Glomerular visceral epithelial cell (primary cell): Measurements from ENCODE around the gene MVB12B.

ENCODE experiments used
- DNase-seq: peaks from one replicate; pipeline ENCODE4 v3.0.0-alpha.2; 2016; ENCODE audit errors: extremely low spot score

Gene MVB12B

DNA sequence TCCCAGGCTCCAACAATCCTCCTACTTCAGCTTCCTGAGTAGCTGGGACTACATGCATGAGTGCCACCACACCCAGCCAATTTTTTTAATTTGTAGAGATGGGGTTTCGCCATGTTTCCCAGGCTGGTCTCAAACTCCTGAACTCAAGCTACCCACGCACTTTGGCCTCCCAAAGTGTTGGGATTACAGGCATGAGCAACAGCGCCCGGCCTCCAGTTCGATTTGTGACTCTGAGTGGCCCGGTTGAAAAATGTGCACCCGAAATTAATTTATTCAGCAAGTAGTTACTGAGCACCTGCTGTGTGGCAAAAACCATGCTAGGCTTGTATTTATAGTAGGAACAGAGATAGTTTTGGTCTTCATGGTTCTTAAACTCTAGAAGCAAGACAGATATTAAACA, 58.3 kb downstream of the MVB12B start:
- no peak for DNase-seq

DNA sequence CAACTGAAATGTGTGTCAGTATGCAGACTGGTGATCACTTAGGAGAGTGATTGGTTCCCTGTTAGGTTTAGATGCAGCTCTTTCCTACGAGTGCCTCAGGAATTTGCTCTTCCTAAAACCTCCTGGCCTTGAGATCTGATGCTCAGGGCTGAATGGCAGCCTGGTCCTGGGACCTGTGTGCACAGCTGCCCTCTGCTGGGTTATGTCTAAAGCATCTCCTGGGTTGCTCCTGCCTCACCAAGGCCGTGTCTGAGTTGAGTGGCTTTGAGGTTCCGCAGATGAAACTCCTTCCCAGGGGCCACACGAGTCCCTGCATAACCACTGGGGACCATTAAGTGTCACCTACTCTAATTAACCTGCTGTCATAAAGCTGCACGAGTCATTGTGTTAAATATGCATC, 59.5 kb downstream of the MVB12B start:
- DNase-seq, result no peak

DNA sequence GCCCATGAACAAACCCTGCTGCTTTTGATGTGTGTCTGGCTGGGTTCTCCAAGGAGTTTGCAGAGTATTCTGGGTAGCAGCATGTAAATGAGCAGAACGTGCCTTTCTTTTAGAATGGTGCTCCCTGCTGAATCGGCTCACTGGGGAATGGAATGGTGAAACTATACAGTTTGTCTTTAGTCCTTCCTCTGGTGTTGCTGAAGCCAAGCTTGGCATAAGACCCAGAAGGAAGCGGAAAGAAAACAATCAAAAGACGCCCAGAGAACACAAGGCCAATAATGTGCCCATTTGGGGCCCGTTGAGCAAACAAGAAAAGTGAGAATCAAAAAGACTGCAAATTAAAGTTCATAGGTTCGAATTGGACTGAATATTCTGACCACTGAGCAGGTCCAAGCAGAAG, 60.1 kb downstream of the MVB12B start:
- DNase-seq, result no peak

DNA sequence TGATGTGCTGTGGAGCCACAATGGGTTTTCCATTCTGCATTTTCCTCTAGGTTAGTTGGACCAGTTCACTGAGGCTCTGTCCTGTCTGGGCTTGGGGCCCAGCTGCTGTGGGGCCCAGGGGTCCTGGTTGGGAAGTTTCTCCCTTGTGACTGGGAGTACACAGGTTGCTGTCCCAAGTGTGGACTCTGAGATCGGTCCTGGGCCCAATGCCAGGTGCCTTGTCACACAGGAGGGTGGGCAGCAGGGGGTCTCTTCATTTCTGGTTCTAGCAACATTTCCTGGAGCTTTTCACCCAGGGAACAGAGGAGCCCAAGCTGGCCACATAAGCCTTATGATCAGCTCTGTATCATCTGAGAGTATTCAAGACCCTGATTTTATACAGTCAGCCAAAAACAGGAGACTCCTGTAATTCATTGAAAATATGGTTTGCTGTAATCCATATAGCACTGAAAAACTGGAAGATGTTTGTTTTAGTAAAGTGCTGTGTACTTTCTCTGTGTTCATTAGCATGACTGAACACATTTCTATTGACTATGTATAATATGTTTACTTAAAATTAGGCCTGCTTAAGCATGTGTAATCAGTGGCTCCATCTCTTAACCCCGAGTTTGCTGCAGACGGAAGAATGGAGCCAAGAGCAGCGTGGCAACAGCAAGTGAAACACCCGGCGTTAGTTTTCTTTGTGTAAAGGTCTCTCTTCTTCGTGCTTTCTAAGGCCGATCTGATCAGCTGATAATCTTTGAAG, 62.5 kb downstream of the MVB12B start:
- no peak for DNase-seq

DNA sequence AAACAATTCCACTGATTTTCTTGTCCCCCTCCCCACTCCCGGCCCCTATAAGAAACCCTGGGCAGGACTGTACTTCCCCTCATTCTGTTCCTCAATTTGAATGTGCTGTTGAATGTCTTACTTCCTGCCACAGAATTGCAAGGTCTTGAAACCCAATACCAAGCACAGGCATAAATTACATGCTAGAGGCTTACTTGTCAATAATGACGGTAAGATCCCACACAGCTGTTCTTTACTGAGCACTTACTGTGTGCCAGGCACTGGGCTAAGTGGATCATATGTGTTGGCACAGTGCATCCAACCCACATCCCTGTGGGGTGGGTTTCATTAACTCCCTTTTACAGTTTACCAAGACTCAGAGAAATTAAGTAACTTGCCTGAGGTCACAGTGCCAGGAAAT, 63.4 kb downstream of the MVB12B start:
- no peak for DNase-seq

DNA sequence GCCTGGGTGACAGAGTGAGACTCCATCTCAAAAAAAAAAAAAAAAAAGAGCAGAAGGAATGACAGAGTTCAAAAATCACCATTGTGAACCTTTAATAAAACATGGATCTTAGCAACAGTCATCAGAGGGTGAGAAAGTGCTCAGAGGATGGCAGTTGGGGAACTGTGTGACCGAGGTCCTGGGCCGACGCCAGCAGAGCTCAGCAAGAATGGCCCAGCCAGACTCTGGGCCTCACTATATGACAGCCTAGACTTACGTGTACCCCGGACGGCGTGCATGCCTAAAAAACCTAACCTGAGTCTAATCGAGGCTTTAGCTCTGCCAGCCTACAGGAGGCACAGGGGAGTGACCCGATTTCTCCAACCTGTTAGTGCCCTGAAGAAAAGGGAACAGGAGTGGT, 64.3 kb downstream of the MVB12B start:
- DNase-seq, result no peak

DNA sequence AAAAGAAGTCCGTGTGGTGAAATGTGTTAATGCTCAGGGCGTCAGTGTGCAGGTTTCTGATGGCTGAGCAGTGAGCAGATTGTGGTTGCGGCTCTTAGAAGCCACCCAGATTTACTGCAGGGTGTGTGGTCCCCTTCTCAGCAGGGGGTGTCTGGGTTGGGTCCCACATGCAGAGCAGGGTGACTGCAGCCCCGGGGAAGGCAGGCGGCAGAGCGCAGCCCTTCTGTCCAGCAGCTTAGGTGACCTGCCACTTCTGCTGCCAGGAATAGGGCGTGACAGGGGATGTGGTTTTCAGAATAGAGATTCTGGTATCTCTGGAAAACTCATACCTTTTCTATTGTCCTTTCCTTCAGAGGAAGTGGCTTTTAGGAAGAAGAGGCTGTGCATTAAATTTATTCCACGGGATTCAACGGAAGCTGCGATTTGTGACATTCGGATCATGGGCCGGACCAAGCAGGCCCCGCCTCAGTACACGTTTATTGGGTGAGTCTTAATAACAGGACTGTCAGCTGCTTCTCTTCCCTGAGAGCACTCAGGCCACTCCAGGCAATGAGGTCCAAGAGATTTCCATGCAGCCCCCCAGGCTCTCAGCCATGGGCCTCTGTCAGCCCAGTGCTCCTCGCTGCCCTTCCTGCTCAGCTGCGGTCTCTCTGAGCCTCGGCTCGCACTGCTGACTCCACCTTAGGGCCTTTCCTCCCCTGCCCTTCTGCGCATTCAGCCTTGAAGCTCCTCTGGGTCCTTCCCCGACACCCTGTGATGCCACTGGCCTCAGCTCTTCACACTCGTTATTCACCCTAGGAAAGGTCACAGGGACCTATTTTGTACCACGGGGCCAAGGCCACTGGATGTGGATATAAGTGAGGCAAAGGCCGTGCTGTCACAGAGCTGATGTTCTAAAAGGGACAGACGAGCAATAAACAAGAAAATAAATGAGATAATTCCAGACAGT, 65.4 kb downstream of the MVB12B start:
- no peak for DNase-seq

DNA sequence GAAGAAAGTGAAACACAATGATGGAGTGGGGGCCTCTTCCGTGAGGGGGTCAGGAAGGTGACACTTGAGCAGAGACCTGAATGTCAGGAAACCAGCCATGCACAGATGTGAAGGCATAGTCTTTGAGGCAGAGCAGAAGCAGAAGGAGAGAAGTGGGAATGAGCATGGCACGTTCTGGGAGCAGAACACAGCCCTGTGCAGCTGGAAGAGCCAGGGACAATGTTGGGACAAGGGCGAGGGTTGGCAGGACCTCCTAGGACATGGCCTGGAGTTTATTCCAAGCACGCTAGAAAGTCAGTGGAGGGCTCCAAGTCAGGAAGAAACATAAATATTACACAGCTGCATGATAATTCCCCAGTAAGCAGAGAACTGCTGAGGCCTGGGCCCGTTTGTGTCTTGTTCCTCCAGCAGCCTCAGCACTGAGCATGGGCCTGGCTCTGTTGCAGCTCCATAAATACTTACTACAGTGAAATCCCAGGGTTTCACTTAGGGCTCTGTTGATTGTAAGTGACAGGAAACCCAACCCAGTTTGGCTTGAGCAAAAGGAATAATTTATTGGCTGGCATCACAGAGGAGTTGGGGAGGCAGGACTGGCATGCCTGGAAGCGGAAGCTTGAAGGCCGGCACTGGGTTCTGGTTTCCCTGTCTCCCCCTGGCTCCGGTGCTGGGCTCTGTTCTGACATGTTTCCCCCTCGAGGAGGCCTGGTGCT, 66.2 kb downstream of the MVB12B start:
- DNase-seq, result no peak

DNA sequence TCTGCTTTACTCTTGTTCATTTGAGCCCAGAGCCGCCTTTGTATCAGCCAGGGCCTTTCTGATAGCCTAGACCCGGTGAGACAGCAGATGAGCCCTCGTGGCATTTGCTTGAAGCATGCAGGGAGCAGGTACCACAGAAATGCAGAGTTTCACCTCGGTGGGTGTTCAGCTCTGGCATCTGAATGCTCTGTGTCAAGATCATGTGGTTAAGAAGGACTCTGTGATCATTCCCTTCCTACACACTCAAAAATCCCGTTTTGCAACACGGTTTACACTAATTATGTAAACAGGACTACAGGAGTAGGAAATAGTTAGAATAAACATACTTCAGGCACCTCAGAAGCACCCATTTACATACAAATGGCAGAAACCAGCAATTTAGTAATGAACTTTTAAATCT, 67.2 kb downstream of the MVB12B start:
- DNase-seq, result no peak

DNA sequence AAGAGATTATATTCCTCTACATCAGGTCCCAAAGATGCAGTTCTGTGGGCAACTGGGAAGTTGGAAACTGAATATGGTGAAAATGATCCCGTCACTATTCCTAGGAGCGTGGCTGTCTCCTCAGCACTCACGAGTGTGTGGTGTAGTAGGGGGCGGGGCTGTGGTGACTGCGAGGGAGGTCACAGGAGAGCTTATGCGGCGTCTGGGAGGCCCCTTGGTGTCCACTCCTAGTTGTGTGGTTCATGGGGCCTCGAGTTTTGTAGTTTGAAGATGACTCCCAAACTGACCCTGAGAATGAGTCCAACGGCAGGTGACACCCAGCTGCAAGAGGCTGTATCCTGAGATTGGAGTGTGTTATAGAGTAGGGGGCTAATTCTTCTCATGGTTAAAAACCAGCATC, 68.2 kb downstream of the MVB12B start:
- no peak for DNase-seq

DNA sequence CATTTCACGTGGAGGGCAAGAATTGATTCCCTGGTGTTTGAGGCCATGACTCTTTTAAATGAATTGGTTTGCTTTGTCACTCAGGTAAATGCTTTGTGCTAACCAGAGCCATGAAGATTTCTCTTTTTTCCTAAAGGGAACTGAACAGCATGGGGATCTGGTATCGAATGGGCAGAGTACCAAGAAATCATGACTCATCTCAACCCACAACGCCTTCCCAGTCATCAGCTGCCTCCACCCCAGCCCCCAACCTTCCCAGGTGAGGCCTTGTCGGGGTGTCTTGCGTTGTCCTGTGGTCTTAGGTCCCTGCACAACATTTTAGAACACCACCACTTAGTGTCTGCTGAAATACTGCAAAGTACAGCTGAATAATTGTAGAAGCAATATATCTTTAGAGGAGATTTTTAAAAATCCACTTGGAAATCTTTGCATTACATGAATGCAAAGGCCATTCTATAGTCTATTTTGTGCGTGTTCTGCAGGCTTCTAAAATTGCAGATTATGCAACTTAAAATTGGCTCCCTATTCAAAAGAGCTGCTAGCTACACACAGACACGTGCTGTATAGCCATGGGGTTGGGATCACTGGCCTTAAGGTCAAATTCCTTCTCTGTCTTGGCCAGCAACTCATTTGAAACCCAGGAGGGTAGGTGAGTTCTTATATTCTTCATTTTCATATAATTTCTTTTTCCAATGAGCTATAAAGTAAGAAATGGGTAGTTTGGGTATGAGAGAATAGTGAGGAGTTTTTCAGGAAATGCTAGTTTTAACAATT, 69.0 kb downstream of the MVB12B start:
- peak; percentile 57 for DNase-seq

DNA sequence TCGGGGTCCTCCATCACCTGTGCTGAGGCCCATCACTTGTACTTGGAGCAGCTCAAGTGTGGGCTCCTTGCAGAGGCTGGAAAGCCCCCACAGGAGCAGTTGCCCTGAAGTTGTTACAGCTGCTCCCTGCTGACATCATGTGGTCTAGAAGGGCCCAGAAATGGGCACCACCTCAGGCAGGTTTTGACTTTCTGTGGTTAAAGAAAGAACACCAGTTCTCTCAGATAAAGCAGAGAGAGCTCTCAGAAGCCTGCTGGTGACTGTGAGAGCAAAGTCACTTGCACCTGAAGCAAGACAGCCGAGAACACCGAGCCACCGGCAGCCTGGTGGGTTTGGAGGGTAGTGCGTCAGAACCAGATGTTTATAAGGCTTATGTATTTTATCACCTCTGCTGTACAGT, 70.4 kb downstream of the MVB12B start:
- no peak for DNase-seq

DNA sequence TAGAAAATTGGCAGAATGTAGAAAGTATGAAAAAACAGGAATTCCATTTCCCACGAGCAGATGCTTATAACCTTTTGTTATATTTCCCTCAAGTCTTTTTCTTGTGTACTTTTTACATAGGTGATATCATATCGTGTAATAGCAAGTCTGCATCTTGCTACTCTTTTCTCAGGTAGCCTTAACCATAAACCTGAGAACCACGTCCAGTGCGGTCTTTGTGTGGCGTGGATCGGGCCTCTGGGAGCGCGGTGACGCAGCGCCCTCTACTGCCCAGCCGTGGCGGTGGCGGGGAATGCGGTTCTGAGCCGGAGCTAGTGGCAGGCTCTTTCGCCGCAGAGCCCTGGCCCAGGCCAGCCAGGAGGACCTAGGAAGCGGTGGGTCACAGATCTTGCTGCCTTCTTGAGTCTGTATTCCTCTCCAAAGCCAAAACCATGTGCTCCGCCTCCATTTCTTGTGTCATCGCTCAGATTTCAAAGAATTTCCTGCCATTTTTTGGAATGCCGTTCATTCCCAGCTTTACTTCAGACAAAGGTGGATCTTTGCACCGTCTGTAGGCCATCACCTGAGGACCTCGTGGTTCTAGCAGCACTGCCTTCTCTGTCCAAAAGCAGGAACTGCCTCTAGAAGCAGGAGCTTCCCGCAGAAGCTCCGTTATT, 71.9 kb downstream of the MVB12B start:
- DNase-seq, result peak; percentile 60

DNA sequence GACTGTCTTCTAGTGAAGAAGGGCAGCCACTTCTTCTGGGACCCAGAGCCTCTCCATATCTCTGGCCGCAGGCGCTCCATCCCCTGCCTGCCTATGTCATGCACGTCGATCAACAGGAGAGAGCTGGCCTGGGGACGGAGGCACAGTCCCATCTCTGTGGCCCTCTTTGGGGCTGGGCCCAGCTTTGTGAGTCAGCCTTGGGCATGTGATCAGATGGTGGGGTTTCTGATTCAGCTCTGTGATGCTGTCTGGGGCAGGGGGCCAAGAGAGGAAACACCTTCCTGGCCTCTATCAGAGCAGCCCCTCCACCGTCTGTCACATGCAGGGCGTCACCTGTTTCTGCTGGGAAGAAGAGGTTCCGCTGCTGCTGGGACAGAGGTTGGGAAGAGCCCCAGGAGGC, 72.6 kb downstream of the MVB12B start:
- DNase-seq, result no peak

DNA sequence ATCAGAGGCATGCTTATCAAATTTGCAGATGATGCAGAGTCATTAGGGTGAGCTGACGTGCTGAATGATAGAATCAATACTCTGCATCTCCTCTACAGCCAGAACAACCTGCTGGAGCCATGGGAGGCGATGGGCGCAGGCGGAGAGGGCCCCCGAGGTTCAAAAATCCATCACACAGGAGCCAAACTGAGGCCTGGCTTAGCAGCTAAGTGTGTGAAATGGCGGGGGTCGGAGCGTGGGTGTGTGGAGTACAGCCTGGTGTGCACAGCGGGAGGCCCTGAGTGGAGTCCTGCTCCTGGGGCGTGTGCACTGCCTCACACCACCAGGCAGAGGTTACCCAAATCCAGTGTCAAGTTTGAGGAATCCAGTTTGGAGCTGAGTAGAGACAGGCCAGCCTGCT, 73.2 kb downstream of the MVB12B start:
- no peak for DNase-seq

DNA sequence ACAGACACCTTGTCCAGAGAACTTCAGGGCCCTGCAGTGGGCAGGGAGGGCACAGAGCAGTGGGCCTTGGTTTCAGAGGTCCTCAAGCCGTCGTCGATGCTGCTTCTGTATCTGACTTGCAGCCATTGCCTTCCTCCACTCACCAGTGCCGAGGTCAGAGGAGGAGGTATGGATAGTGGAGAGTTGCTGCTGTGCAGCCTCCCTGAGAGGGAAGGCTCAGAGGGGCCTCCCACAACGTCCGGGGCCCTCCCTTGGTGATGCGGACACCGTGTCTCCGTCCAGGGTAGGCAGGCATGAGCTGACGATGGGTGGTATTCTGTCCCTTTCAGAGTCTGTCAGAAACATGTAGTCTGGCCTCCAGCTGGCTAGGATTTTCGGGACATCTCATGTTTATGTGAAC, 73.9 kb downstream of the MVB12B start:
- DNase-seq, result no peak

DNA sequence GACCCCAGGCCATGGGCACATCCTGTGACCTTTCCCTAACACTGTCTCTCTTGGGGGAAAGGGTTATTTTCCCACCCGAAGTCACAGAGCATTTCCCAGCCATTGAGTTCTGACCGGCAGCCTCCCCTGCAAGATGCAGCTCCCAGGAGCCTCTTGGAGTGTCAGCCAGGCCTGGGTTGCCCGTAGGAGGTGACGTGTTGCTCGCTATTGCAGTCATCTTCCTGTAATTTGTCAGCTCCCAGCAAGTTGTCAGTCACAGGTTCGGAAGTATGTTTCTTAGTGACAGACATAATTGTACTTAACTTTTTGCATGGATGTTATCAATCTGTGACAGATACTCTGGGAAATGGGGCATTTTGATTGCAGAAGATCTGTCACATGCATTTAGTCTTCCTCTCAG, 74.5 kb downstream of the MVB12B start:
- no peak for DNase-seq

DNA sequence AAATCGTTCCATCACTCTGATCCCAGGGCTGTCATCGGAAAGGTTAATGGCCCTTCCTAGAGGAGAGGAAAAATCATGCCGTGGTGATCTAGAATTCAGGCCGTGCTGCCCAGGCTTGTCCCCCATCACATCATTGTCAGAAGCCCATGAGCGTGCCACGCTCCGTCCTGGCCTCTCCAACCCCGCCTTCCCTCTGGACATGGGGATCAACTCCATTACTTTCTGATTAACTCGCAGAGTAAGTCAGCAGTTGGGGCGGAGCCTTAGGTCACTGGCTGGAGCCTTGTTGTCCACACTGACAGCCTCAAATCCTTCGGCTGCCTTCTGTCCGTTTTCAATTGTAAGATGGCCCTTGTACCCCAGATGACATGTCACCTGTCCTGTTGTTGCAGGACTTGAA, 75.0 kb downstream of the MVB12B start:
- no peak for DNase-seq

DNA sequence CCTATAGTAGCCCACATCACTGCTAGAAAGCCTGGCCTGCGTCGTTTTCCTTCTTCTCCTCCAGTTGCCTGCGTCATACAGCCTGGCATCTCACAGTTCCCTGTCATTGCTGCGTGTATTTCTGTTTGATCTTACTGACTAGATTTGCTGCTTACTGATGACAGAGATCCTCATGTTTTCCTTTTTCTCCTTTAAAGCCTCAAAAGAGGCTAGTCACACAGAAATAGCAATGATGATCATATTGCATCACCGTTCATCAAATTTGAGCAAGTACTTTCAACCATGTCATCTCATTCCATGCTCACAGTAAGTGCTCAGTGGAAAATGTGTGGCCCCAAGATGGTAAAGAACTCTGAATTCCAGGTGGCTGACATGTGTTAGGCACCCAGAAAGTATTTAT, 76.8 kb downstream of the MVB12B start:
- DNase-seq, result no peak

DNA sequence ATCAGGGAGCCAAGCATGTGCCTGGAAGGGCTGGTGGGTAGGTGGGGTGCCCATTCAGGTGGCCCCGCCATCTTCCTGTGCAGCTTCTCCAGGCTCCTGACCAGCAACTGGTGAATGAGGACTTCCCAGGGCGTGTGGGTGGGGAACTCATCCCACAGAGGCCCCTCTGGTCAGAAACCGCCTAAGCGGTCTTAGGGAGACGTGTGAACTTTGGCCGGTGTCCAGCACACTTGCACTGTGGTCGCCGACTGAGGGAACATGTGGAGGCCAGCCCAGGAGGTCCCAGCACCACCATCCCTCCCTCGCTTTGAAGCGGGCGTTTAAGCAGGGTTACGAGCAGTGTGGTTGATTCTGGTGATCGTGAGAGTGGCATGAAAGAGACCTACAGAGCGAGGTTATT, 77.8 kb downstream of the MVB12B start:
- no peak for DNase-seq

DNA sequence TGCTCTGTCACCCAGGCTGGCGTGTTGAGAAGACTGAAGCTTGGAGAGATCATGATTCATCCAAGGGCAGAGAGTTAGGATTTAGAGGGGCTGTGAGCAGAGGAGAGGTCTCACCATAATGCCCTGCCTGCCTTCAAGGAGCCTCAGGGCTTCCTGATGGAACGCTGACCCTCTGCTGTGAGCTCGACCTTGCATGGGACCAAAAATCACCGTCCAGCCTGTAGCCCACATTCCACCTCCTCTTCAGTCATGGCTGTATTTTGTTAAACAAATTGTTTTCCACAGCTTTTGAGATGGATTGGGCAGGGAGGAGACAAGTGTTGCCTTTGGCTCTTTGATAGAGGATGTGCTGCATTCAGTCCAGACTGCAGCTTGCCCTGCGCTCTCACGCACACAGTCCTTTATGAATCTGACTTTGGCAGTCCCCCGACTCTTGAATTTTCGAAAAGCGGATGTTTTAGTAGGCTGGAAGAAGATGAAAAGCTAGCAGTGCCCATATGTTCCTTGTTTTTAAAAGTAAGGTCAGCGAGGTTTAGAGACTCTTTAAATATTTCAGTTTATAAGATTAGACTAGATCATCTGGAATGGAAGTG, 79.5 kb downstream of the MVB12B start:
- no peak for DNase-seq
